ENCODE results near the gene CUX1. TPM values are rescaled to one million over a fixed set of nuclear protein-coding genes. Genes with fewer than 3 reads are reported as not detected.

CUX1 gene
- total RNA-seq, 3 donors from 2014 or later: 35.1 to 54.4 (median 41.1) TPM

DNA sequence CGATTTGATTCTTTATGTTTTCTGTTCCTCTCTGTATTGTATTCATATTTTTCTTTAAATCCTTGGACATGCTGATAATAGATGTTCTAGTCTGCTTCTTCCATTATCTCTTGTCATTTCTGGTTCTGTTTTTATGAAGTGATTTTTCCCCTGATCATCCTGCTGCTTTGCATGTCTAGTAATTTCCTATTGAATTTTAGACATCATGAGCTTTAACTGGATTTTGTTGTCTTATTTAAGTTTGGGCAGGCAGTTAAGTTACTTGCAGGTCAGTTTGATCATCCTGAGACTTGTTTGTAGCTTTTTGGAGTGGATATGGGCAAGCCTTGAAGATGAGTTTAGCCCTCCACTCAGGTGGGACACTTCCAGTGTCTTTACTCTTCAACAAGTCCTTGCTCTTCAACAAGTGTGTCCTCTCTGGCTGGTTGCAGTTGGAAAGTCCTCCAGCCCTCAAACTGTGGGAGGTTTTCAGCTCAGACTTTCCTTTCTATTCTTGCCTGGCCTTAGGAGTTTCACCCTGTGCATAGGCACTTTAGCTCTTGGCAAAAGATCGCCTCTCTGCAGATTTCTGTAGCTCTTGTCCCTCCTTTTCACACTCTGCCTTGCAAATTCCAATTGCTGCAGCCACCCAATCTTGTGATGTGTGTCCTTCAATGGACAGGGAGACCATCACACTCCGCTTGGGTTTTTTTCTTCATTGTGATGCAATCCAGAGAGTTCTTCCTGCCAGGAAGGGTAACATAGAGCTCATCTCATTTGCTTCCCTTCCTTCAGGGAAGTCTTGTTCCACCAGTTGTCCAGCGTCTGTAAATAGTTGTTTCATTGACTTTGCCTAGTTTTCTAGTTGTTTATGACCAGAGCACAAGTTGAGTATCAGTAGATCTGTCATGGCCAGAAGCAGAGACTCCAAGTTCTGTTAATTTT lies 272.0 kb downstream of the CUX1 start:
- no peaks in the 10 kb centered on the region for H3K27me3 ChIP-seq
- no peak for DNase-seq (ENCODE audit: low spot score in 2 of 2)
- H3K4me3 ChIP-seq: no peak overlapping the region
- TF ChIP-seq, protein P1, sequence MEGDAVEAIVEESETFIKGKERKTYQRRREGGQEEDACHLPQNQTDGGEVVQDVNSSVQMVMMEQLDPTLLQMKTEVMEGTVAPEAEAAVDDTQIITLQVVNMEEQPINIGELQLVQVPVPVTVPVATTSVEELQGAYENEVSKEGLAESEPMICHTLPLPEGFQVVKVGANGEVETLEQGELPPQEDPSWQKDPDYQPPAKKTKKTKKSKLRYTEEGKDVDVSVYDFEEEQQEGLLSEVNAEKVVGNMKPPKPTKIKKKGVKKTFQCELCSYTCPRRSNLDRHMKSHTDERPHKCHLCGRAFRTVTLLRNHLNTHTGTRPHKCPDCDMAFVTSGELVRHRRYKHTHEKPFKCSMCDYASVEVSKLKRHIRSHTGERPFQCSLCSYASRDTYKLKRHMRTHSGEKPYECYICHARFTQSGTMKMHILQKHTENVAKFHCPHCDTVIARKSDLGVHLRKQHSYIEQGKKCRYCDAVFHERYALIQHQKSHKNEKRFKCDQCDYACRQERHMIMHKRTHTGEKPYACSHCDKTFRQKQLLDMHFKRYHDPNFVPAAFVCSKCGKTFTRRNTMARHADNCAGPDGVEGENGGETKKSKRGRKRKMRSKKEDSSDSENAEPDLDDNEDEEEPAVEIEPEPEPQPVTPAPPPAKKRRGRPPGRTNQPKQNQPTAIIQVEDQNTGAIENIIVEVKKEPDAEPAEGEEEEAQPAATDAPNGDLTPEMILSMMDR (IDR thresholded peaks at IDR 0.05): no peak
- TF ChIP-seq POLR2A (IDR thresholded peaks at IDR 0.05): no peak
- no peaks in the 10 kb centered on the region for H3K36me3 ChIP-seq
- intact Hi-C loops (cut with DNase I; ENCODE audit: low total_unique reads): no loop called here
- H3K27ac ChIP-seq: no peak overlapping the region
- H3K4me1 ChIP-seq: no peaks in the 10 kb centered on the region
- peaks cover 0 to 12% of the 10 kb centered on the region in 2 donors for H3K9me3 ChIP-seq

DNA sequence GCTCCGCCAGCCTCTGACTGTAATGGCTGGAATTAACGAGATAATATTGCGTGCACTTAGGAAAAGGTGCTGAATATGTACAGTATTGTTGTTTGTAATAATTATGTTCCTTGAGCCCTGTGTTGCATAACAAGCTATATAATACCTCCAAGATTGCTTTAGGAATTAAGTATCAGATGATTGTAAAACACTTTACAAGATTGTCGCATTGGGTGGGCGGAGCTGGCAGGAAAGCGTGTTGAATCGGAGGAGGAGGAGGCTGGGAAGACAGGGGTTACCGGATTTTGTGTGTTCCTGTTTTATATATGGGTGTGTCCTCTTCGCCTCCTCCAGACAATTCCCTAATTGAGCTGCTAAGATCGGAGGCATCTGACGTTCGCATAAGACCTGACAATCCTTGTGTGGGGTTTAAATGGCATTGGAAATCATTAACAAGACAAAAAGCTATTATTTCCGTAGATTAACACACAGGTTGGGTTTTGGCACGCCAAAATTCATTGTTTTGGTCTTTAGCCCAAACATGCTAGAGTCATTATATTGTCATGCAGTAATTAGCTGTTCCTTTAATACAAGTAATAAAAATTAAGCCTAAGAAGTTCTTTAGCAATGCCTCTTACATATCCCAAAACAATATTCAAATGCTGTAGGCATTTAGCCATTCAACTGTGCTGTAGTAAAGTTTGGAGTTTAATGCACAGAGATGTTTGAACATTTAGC lies 276.3 kb downstream of the CUX1 start:
- Histone ChIP-seq H3K27ac (no peak overlapping the region), H3K4me3 (no peak overlapping the region), H3K27me3 (no peaks in the 10 kb centered on the region), H3K9me3 (peaks cover 0 to 10% of the 10 kb centered on the region in 2 donors), H3K36me3 (no peaks in the 10 kb centered on the region), H3K4me1 (no peaks in the 10 kb centered on the region)
- intact Hi-C loops (cut with DNase I; ENCODE audit: low total_unique reads): no loop called here
- TF ChIP-seq, protein P1 (IDR thresholded peaks at IDR 0.05): no peak
- no peak for TF ChIP-seq POLR2AphosphoS5 (IDR thresholded peaks at IDR 0.05)
- no peak for TF ChIP-seq POLR2A (IDR thresholded peaks at IDR 0.05)
- no peak for DNase-seq (ENCODE audit: low spot score in 2 of 2)

DNA sequence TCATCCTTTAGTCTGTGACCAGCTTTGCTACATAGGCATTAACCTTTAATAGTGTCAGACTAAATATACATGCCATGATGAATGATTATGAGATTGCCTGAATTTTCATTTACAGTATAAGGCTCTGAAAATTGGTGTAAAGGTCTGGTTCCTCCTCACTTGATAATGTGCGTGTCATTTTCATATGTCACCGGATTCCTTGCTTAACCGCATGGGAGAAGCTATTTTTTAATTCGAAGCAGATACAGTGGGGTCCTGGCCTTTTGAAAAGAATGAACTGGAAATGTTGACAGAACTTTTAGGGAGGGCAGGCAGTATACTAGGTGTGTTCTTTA lies 276.9 kb downstream of the CUX1 start:
- DNase-seq (ENCODE audit: low spot score in 2 of 2): no peak
- Histone ChIP-seq H3K27me3 (no peaks in the 10 kb centered on the region), H3K27ac (no peak overlapping the region), H3K4me3 (no peak overlapping the region), H3K9me3 (peaks cover 0 to 5% of the 10 kb centered on the region in 2 donors), H3K36me3 (no peaks in the 10 kb centered on the region), H3K4me1 (no peaks in the 10 kb centered on the region)
- TF ChIP-seq POLR2AphosphoS5 (IDR thresholded peaks at IDR 0.05) (no peak), POLR2A (IDR thresholded peaks at IDR 0.05) (no peak)
- TF ChIP-seq, protein P1 (IDR thresholded peaks at IDR 0.05): no peak
- intact Hi-C loops (cut with DNase I; ENCODE audit: low total_unique reads): no loop called here

- intact Hi-C loops (cut with DNase I; ENCODE audit: low total_unique reads): no loop called here
- Histone ChIP-seq H3K27me3 (no peaks in the 10 kb centered on the region), H3K27ac (no peak overlapping the region), H3K4me1 (no peaks in the 10 kb centered on the region), H3K4me3 (no peak overlapping the region), H3K36me3 (no peaks in the 10 kb centered on the region), H3K9me3 (no peaks in the 10 kb centered on the region)
- TF ChIP-seq, protein P1 (IDR thresholded peaks at IDR 0.05): no peak
- TF ChIP-seq POLR2AphosphoS5 (IDR thresholded peaks at IDR 0.05): no peak
- no peak for TF ChIP-seq POLR2A (IDR thresholded peaks at IDR 0.05)
- DNase-seq (ENCODE audit: low spot score in 2 of 2): no peak
Observed at GRCh38 chr7:102095321-102096011, 278.0 kb downstream of the CUX1 start.

DNA sequence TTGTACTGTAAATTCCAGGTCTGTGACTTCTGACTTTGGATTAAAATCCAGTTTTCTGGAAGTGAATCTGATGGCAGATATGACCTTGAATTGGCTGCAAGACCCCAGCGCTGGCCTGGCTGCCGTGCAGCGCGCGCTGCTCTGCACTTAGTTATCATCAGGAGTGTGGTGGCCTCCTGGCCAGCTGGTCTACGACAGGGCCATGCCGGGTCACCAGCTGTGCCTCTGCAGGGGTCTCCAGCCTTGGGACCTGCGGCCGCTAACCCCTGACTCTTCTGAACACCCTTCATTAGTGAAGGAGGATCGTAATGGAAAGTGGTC lies 278.5 kb downstream of the CUX1 start:
- intact Hi-C loops (cut with DNase I; ENCODE audit: low total_unique reads): no loop called here
- no peak for DNase-seq (ENCODE audit: low spot score in 2 of 2)
- no peak for TF ChIP-seq POLR2AphosphoS5 (IDR thresholded peaks at IDR 0.05)

More for the DNA sequence above, 278.5 kb downstream of the CUX1 start:
- H3K36me3 ChIP-seq: no peaks in the 10 kb centered on the region
- no peaks in the 10 kb centered on the region for H3K27me3 ChIP-seq
- H3K9me3 ChIP-seq: no peaks in the 10 kb centered on the region
- no peak overlapping the region for H3K27ac ChIP-seq
- no peaks in the 10 kb centered on the region for H3K4me1 ChIP-seq
- no peak overlapping the region for H3K4me3 ChIP-seq

Measured in breast epithelium (tissue), 4 donors.